Activated CD4-positive, alpha-beta T cell treated with anti-CD3 and anti-CD28 coated beads for 48 hours (primary cell): ENCODE measurements around the gene TICAM2.

Experiments used
- DNase-seq: peaks from one replicate; pipeline ENCODE4 v3.0.0-alpha.2; 2020

The TICAM2 gene

GRCh38 chr5:115605436-115605835, 3.2 kb upstream of the TICAM2 start:
- DNase-seq: no peak

DNA sequence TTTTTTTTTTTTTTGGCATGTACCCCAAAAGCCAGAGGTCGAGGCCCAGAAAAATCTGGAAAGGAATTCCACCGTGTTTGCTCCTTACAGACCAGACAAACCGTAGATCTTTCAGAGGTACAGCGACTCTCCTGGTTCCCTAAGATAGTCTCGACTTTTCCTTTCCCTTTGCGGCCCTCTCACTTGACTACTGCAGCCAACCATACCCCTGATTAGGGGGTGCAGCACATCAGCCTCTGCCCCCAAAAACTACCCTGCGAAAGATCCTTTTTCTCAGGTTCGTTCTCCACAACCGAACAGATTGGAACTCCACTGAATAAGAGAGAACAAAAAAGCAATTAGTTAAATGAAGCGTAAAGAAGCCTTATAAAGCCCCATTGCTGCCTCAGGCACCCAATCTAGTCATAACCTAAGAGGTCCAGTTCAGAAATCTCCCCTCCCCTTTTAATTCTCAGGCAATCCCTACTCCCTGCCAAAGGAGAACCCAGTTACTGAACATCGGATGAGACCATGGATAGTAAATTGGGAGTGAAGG, 379 bp upstream of the TICAM2 start:
- no peak for DNase-seq

GRCh38 chr5:115600766-115601165, 1.5 kb downstream of the TICAM2 start:
- DNase-seq: no peak

DNA sequence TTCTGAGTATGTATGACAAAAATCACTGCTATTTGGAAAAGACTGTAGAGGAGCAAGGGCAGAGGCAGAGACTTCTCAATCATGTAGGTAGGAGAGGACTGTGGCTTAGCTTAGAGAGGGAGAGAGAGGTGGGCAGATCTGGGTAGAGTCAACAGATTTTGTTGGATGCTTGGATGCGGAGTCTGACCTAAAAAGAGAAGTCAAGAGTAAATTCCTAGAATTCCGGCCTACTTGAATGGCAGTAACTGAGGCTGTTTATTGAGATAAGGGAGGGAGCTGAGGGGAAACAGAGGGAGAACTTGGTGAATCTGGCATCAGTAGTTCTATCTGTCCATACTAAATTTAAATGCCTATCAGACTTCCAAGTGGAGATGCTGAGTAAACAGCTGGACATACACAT, 2.4 kb downstream of the TICAM2 start:
- no peak for DNase-seq

DNA sequence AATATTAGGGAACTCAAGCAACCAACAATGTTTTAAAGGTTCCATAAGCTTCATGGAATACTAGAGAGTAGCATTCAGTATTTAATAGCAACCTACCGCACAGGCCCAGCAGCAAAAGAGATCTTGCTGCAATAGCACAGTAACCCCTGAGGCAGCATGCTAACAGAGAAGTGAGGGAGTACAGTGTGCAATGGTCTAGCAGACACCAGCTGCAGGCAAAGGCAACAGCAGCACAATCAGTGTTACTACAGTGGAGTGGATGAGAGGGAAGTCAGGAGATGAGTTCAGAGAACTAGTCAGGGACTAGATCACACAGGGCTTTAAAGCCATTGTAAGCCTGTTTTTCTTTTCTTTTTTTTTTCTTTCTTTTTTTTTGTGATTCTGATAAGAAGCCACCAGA, 2.8 kb downstream of the TICAM2 start:
- no peak for DNase-seq

DNA sequence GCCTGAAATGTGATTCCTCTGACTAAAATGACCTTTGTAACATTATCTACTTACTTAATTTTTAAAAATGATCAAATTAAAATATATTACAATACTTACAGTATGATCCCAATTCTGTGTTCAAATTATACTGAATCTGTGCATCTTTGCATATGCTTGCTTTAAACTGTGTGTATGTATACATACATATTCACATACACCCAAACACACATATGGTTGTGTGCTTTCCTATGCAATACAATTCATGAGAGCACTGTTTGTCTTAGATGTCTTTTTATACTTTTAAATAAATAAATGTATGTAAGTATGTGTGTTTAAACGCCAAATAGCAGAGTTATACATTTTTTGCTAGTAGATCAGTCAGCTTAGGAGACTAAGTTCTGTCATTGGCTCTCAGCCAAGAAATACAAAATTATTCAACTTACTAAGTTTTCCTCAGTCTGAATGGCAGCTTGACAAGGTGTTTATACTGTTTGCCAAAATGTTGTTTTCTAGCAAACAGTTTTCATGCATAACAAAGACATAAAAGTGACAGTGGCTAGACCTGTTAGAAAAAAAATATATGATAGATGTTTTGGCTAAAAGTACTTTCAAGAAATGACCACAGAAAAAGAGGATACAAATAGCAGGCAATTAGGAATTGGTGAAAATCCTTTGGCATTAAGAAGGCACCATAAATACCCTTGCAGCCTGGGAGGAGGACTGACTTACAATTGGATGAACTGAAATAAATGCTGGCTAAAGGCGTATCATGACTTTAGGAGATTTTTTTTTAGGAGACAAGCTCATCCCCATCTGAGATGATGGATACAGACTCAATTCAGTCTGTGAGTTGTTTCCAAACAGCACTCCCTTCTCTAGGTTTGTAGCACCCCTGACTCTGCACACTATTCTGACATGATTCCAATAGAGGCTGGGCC, 7.9 kb downstream of the TICAM2 start:
- no peak for DNase-seq

DNA sequence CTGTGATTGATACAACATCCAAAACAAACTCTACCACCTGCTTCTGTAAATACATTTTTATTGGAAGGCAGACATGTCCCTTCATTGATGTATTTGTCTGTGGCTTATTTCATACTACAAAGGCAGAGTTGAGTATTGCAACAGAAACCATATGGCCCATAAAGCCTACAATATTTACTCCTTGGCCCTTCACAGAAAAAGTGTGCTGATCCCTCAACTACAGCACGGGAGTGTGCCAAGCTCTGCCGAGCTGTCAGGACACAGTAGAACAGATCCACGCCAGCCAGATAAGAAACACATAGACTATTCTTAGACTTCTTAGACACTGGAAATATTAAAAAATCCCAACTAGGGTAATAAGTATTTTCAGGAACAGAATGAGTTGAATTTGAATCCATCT, 13.2 kb downstream of the TICAM2 start:
- DNase-seq: no peak

DNA sequence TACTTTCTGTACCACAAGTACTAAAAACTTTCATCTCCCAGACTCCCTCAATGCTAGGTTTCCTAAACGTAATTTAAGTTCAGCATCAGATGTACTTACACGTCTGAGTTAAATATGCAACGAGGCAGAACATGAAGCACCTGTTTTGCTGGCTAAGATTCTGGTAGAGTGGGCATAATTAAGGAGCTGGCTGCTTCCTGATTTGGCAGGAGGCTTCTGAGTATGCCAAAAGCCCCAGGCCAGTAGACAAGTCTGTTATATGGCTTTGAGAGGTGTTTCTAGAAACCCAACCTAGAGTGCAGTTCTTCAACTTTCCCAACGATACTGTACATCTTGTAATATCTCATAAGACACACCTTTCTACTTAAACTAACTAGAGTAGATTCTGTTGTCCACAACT, 13.6 kb downstream of the TICAM2 start:
- no peak for DNase-seq

- DNase-seq: no peak
These were observed 15.6 kb downstream of the TICAM2 start for GRCh38 chr5:115586525-115587146.

- DNase-seq: no peak
These were observed 17.0 kb downstream of the TICAM2 start for GRCh38 chr5:115585265-115585664.

DNA sequence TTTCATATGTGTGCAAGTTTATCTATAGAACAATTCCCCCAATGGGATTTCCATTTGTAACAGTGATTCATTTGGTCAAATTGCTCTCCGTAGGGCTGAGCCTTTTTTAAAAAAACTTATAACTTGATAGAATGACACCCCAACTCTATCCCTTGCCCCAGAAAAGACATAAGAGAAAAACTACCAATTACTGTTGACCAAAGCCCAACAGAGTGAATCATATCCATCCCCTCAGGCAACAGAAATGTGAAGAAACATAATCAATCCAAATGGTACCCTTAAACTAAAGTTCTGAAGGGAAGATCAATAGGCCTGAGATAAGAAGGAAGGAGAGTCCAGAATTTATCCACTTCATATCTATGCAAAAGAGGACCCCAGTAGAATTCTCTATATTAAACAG, 17.8 kb downstream of the TICAM2 start:
- no peak for DNase-seq

GRCh38 chr5:115583474-115583873, 18.8 kb downstream of the TICAM2 start:
- DNase-seq: no peak

- no peak for DNase-seq
These were observed 21.3 kb downstream of the TICAM2 start for GRCh38 chr5:115580941-115581340.

DNA sequence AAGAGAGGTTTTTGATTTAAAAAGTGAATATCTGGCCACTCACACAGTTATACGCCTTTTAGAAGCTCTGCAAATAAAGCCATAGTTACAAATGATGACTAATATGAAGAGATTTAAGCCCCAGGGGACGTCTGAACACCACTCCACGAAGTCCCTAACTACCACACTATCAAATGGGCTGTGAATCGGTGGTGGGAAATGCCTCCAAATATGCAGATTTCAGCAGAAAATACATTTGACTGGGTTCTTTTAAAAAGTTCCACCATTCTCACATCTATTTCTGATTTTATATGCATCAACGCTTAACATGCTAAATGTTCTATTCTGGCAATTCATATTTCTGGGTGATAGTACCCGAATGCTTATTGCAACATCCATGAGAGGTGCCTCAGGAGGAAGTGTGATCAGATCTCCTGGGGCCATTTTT, 22.5 kb downstream of the TICAM2 start:
- no peak for DNase-seq

- no peak for DNase-seq
These were observed 23.1 kb downstream of the TICAM2 start for GRCh38 chr5:115579216-115579615.

DNA sequence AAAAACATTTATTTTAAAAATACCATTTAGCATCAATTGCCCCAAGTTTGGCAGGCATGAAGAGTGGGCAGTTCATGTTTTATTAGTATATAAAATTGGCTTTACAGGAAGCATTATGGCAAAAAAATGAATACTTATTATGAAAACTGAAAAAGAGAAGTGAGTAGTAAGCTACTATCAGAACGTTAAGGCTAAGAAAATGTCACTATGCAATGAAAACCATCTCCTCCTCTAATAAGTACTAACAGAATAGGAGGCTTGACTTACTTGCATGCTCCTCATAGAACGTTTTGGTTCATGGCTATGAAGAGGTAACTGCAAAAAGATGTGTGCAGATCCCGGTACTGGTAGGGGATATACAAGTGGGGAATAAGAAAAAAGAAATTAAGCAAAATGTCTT, 23.6 kb downstream of the TICAM2 start:
- DNase-seq: no peak

- DNase-seq: no peak
These were observed 24.5 kb downstream of the TICAM2 start for GRCh38 chr5:115577741-115578140.

GRCh38 chr5:115577329-115577728, 24.9 kb downstream of the TICAM2 start:
- DNase-seq: no peak

GRCh38 chr5:115575167-115576070, 26.9 kb downstream of the TICAM2 start:
- no peak for DNase-seq

DNA sequence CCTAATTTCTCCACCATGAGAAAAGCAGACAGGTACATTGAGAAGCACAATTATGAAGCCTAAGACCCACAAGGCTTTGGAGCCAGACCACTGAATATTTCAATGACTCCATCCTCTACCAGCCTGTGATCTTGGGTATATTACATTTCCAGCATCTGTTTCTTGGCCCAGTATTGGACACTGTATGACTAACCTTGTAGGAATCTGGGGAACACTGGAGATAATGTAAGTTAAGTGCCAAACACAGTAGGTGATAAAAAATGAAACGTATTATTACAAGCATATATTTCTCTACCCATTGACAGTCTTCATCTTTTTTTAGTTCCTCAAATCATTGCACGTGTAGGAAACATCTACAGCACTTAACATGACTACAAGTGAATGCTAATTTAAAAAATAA, 29.1 kb downstream of the TICAM2 start:
- no peak for DNase-seq

DNA sequence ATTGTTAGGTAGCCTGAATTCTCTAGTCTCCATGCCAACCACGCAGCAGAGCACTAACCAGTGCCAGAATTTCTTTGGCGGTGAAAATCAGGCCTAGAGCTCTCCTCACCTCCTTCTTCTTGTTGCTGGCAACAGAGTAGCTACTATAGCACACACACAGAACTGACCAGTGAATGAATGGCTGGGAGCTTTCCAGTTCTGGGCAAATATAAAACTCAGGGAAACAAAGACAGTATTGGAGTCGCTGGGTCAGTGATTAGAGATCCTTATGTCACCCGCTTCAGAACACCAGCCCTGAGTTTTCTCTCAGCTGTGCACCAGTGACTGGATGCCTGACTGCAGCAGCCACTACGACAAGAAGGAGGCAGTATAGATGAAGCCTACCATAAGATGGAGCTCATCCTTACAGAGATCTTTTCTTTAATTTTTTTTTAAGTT, 30.8 kb downstream of the TICAM2 start:
- DNase-seq: no peak

- no peak for DNase-seq
These were observed 33.6 kb downstream of the TICAM2 start for GRCh38 chr5:115568668-115569067.

- DNase-seq: no peak
These were observed 37.0 kb downstream of the TICAM2 start for GRCh38 chr5:115565233-115565632.
